Esophagus squamous epithelium (tissue), 5 donors: ENCODE measurements around the gene ABHD5. TPM values are rescaled to one million over a fixed set of nuclear protein-coding genes. Genes with fewer than 3 reads are reported as not detected.
"Not testable (repeated sequence)": the region's sequence is repeated elsewhere in the genome, so short reads cannot be mapped to it uniquely, and the experiment has no call there.

Source experiments
- DNase-seq: peaks from one replicate; lab custom pipeline; 2025; lab: John Stamatoyannopoulos, UW
- H3K27ac ChIP-seq, 4 donors: fragments of 200-600 bp; sonication (generic); one replicate each; pipeline ENCODE4 v1.5.1; 2016 to 2019; ENCODE audit warnings: mild to moderate bottlenecking in 1 of 4
- H3K27me3 ChIP-seq, 4 donors: fragments of 200-600 bp; sonication (generic); 1 replicate in 3 of 4; 2 replicates in 1 of 4; pipeline versions ENCODE4 v1.5.1 to v1.6.0; 2017 to 2021; ENCODE audit warnings: antibody characterized with exemption in 1 of 4
- H3K36me3 ChIP-seq, 3 donors: fragments of 200-600 bp; sonication (generic); one replicate each; pipeline ENCODE4 v1.5.1; 2016 to 2019
- H3K4me1 ChIP-seq, 3 donors: fragments of 200-600 bp; sonication (generic); one replicate each; pipeline ENCODE4 v1.5.1; 2017 to 2019
- H3K4me3 ChIP-seq, 4 donors: fragments of 200-600 bp; sonication (generic); 1 replicate in 3 of 4; 2 replicates in 1 of 4; pipeline ENCODE4 v1.5.1; 2016 to 2019; ENCODE audit warnings: mild to moderate bottlenecking in 2 of 4, moderate library complexity in 1 of 4
- H3K9me3 ChIP-seq, 3 donors: fragments of 200-600 bp; sonication (generic); one replicate each; pipeline ENCODE4 v1.5.1; 2016 to 2019
- CTCF ChIP-seq, 6 experiments: fragments of 450-650 bp in 4 of 6; fragments of 200-600 bp in 2 of 6; sonication (generic) in 2 of 6; IDR thresholded peaks; one replicate each; pipeline ENCODE4 v1.5.1; 2016 to 2019; ENCODE audit warnings: antibody characterized with exemption in 6 of 6, mild to moderate bottlenecking in 4 of 6, moderate library complexity in 4 of 6
- POLR2A ChIP-seq, 4 donors: fragments of 450-650 bp; IDR thresholded peaks; one replicate each; pipeline ENCODE4 v1.6.1; 2017; ENCODE audit warnings: antibody characterized with exemption in 4 of 4, mild to moderate bottlenecking in 4 of 4, moderate library complexity in 3 of 4
- WGBS, 2 donors: methylation state at CpG; one replicate each; pipeline ENCODE4 v1.1.5; 2018; 5-methylcytosine and 5-hydroxymethylcytosine counted together
- intact Hi-C: fragments of 100-400 bp; cut with DNase I; formaldehyde crosslinking; loops from one replicate; pipeline ENCODE4 v1.15.0; 2022
- total RNA-seq, 4 donors: library from RNA; depleted of rRNA; stranded (reverse); fragments of >200 nt; gene quantifications; one replicate each; pipeline ENCODE4 v1.1.0, GENCODE V29; 2016
- donor health status: DM: yes; HTN: yes; CAD: no.

ABHD5 gene
- total RNA-seq, 4 donors from 2014 or later = 28.3 to 38.1 (median 36.0) TPM

GRCh38 chr3:43670635-43671522 lies 19.9 kb upstream of the ABHD5 start:
- H3K4me1 ChIP-seq = no peaks in the 10 kb centered on the region
- 90 to 94% methylated on average over 5 of the region's 5 CpGs for WGBS, 2 donors
- DNase-seq = no peak
- H3K4me3 ChIP-seq = no peak overlapping the region
- H3K27ac ChIP-seq = no peak overlapping the region
- intact Hi-C loops = no loop called here
- no peak for TF ChIP-seq POLR2A (IDR thresholded peaks at IDR 0.05)
- TF ChIP-seq CTCF (IDR thresholded peaks at IDR 0.05) = no peak
- no peaks in the 10 kb centered on the region for H3K9me3 ChIP-seq
- no peaks in the 10 kb centered on the region for H3K36me3 ChIP-seq
- no peaks in the 10 kb centered on the region for H3K27me3 ChIP-seq

GRCh38 chr3:43674345-43675085 lies 16.2 kb upstream of the ABHD5 start:
- TF ChIP-seq CTCF (IDR thresholded peaks at IDR 0.05) = no peak
- TF ChIP-seq POLR2A (IDR thresholded peaks at IDR 0.05) = no peak
- intact Hi-C loops = no loop called here
- no peak overlapping the region for H3K27ac ChIP-seq
- WGBS, 2 donors = 61 to 64% methylated on average over 3 of the region's 3 CpGs
- no peaks in the 10 kb centered on the region for H3K27me3 ChIP-seq
- H3K4me3 ChIP-seq = no peak overlapping the region
- no peak for DNase-seq
- no peaks in the 10 kb centered on the region for H3K4me1 ChIP-seq
- H3K36me3 ChIP-seq = no peaks in the 10 kb centered on the region
- peaks cover 0 to 8% (median 0%) of the 10 kb centered on the region in 3 donors for H3K9me3 ChIP-seq

GRCh38 chr3:43675593-43675992 lies 15.1 kb upstream of the ABHD5 start:
- DNase-seq = no peak
- Histone ChIP-seq H3K9me3 (peaks cover 0 to 8% (median 0%) of the 10 kb centered on the region in 3 donors), H3K4me1 (no peaks in the 10 kb centered on the region), H3K27ac (no peak overlapping the region), H3K36me3 (no peaks in the 10 kb centered on the region), H3K4me3 (no peak overlapping the region), H3K27me3 (no peaks in the 10 kb centered on the region)
- intact Hi-C loops = no loop called here
- no peak for TF ChIP-seq CTCF (IDR thresholded peaks at IDR 0.05)
- TF ChIP-seq POLR2A (IDR thresholded peaks at IDR 0.05) = no peak

GRCh38 chr3:43676441-43676840 lies 14.3 kb upstream of the ABHD5 start:
- no peak for TF ChIP-seq CTCF (IDR thresholded peaks at IDR 0.05)
- TF ChIP-seq POLR2A (IDR thresholded peaks at IDR 0.05) = no peak
- H3K4me1 ChIP-seq = no peaks in the 10 kb centered on the region
- DNase-seq = no peak
- H3K27me3 ChIP-seq = no peaks in the 10 kb centered on the region
- WGBS, 2 donors = 54 to 59% methylated on average over 1 of the region's 1 CpG
- H3K36me3 ChIP-seq = no peaks in the 10 kb centered on the region
- H3K27ac ChIP-seq = no peak overlapping the region
- intact Hi-C loops = no loop called here
- peaks cover 0 to 8% (median 0%) of the 10 kb centered on the region in 3 donors for H3K9me3 ChIP-seq
- H3K4me3 ChIP-seq = no peak overlapping the region

- intact Hi-C loops, H3K9me3 ChIP-seq, DNase-seq, H3K4me3 ChIP-seq, H3K36me3 ChIP-seq, H3K27me3 ChIP-seq, H3K27ac ChIP-seq, H3K4me1 ChIP-seq: not testable (repeated sequence)
- 89% methylated on average over 6 to 7 of the region's 8 CpGs for WGBS, 2 donors
Measured at GRCh38 chr3:43678375-43678774, 12.4 kb upstream of the ABHD5 start.

GRCh38 chr3:43678887-43679449 lies 11.8 kb upstream of the ABHD5 start:
- H3K36me3 ChIP-seq, H3K4me3 ChIP-seq, H3K9me3 ChIP-seq, H3K4me1 ChIP-seq, H3K27me3 ChIP-seq, H3K27ac ChIP-seq, intact Hi-C loops, DNase-seq: not testable (repeated sequence)
- 93 to 96% methylated on average over 11 to 15 of the region's 20 CpGs for WGBS, 2 donors

GRCh38 chr3:43680857-43681256 lies 9.9 kb upstream of the ABHD5 start:
- intact Hi-C loops = not testable (repeated sequence)
- 91 to 93% methylated on average over 4 of the region's 4 CpGs for WGBS, 2 donors

More at GRCh38 chr3:43680857-43681256, 9.9 kb upstream of the ABHD5 start:
- H3K4me3 ChIP-seq, H3K9me3 ChIP-seq, H3K36me3 ChIP-seq, DNase-seq, H3K4me1 ChIP-seq, H3K27me3 ChIP-seq, H3K27ac ChIP-seq: not testable (repeated sequence)
